Ovary (tissue), 9 donors: ENCODE measurements around the gene TPCN2. TPM values are rescaled to one million over a fixed set of nuclear protein-coding genes. Genes with fewer than 3 reads are reported as not detected.

Experiments used
- DNase-seq, 5 donors: peaks; one replicate each; pipeline ENCODE4 v3.0.0-alpha.2; 2019 to 2020
- H3K27ac ChIP-seq, 2 donors: fragments of 200-600 bp; one replicate each; pipeline versions ENCODE4 v1.5.1 to v1.8.0; 2019 to 2022
- H3K27me3 ChIP-seq: fragments of 200-600 bp; one replicate; pipeline ENCODE4 v1.8.0; 2022
- H3K36me3 ChIP-seq: fragments of 200-600 bp; sonication (generic); one replicate; pipeline ENCODE4 v1.5.1; 2019
- H3K4me1 ChIP-seq: one replicate; pipeline ENCODE4 v1.8.1; 2013; ENCODE audit warnings: mild to moderate bottlenecking, moderate library complexity; ENCODE audit not compliant: insufficient read depth
- H3K4me3 ChIP-seq: fragments of 200-600 bp; sonication (generic); one replicate; pipeline ENCODE4 v1.5.1; 2017
- H3K9me3 ChIP-seq, 2 donors: fragments of 200-600 bp in 1 of 2; sonication (generic) in 1 of 2; one replicate each; pipeline versions ENCODE4 v1.5.1 to v1.8.1; 2013 to 2019; ENCODE audit warnings: mild to moderate bottlenecking in 1 of 2, moderate library complexity in 1 of 2
- CTCF ChIP-seq, 3 donors: fragments of 450-650 bp in 2 of 3; fragments of 200-600 bp in 1 of 3; IDR thresholded peaks; one replicate each; pipeline versions ENCODE4 v1.5.1 to v1.8.0; 2016 to 2022; ENCODE audit warnings: antibody characterized with exemption in 3 of 3, mild to moderate bottlenecking in 1 of 3
- EP300 ChIP-seq: sonication (generic); formaldehyde crosslinking; IDR thresholded peaks from one replicate; pipeline ENCODE4 v1.6.1; 2017; ENCODE audit warnings: antibody characterized with exemption
- POLR2A ChIP-seq: fragments of 450-650 bp; IDR thresholded peaks from one replicate; pipeline ENCODE4 v1.6.1; 2017; ENCODE audit warnings: antibody characterized with exemption, mild to moderate bottlenecking, moderate library complexity
- WGBS, 3 donors: extraction: QIAGEN DNeasy Blood & Tissue Kit in 1 of 3; methylation state at CpG; one replicate each; pipeline versions ENCODE4 v1.1.5 to v1.1.7; 2013 to 2017; 5-methylcytosine and 5-hydroxymethylcytosine counted together
- intact Hi-C, 4 donors: fragments of 100-400 bp; cut with DNase I; formaldehyde crosslinking; loops; one replicate each; pipeline versions ENCODE4 v1.11.0 to v1.15.1; 2022 to 2023
- polyA plus RNA-seq, 2 donors: library from polyadenylated mRNA; stranded (reverse); fragments of 200-250 nt in 1 of 2; fragments of 350-450 nt in 1 of 2; fragmentation: Illumina TruSeq in 1 of 2; extraction: RNeasy Lipid Tissue Mini Kit (QIAGEN cat#74804) in 1 of 2; gene quantifications; one replicate each; pipeline ENCODE4 v1.2.3, GENCODE V29; 2013 to 2014
- total RNA-seq, 7 donors: library from RNA; depleted of rRNA in 2 of 7; stranded (reverse); fragments of >200 nt in 2 of 7; fragmentation: NEBNext Ultra II Directional in 3 of 7; extraction: Animal tissue kit (Norgen Biotek cat#: 25700) in 3 of 7; gene quantifications; one replicate each; pipeline versions ENCODE4 v1.1.0 to v1.2.4, GENCODE V29; 2016 to 2023
- donor health status: DM: no; HTN: no; CAD: no; lungs with moderate emphysema.
- donor health status: DM: no; HTN: no; CAD: no.
- donor health status: Bipolar disorder and iron deficiency.
- donor health status: DM: yes; HTN: yes; CAD: no.
- donor health status: DM: no; HTN: no; CAD: no.
- donor health status: DM: yes; HTN: yes; CAD: no.

The TPCN2 gene
- total and polyA plus RNA-seq, 9 donors = 6.5 to 35.7 (median 23.3) TPM

GRCh38 chr11:69119190-69119589, 70.5 kb downstream of the TPCN2 start:
- no peak for DNase-seq
- TF ChIP-seq EP300 (no peak), CTCF (IDR thresholded peaks at IDR 0.05) (no peak), POLR2A (no peak)
- no peaks in the 10 kb centered on the region for H3K4me1 ChIP-seq
- intact Hi-C loops = no loop called here
- no peaks in the 10 kb centered on the region for H3K36me3 ChIP-seq
- H3K9me3 ChIP-seq = no peaks in the 10 kb centered on the region
- no peak overlapping the region for H3K27ac ChIP-seq
- no peaks in the 10 kb centered on the region for H3K27me3 ChIP-seq
- no peak overlapping the region for H3K4me3 ChIP-seq
- 71 to 100% (median 100%) methylated on average over 2 of the region's 2 CpGs for WGBS, 3 donors

- DNase-seq = peak in 2 of 5 donors; percentile 12 to 16
- H3K27me3 ChIP-seq = no peaks in the 10 kb centered on the region
- no peaks in the 10 kb centered on the region for H3K4me1 ChIP-seq
- H3K36me3 ChIP-seq = no peaks in the 10 kb centered on the region
- no peak overlapping the region for H3K27ac ChIP-seq
- H3K9me3 ChIP-seq = no peaks in the 10 kb centered on the region
- TF ChIP-seq EP300 = no peak
- TF ChIP-seq POLR2A = no peak
- TF ChIP-seq CTCF (IDR thresholded peaks at IDR 0.05) = no peak
- intact Hi-C loops = no loop called here
- 90% methylated on average over 20 to 21 of the region's 21 CpGs for WGBS, 3 donors
- H3K4me3 ChIP-seq = no peak overlapping the region
Observed at GRCh38 chr11:69120096-69120875, 71.6 kb downstream of the TPCN2 start.

DNA sequence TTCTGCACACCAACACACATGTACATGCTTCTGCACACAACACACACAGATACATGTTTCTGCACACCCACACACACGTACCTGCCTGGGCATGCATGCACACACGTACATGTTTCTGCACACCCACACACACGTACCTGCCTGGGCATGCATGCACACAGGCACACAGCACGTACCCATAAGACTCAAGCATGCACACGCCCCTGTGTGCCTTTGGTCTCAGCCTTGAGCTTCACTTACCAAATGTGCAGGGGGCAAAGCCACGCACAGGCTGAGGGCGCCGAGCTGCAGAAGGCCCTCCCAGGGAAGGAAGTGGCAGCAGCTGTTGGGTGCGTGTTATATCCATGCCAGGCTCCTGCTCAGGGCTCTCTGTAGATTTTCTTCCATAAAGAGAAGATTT, 72.3 kb downstream of the TPCN2 start:
- Histone ChIP-seq H3K36me3 (no peaks in the 10 kb centered on the region), H3K4me3 (no peak overlapping the region), H3K27me3 (no peaks in the 10 kb centered on the region), H3K4me1 (no peaks in the 10 kb centered on the region), H3K27ac (no peak overlapping the region), H3K9me3 (no peaks in the 10 kb centered on the region)
- intact Hi-C loops = no loop called here
- 86 to 91% (median 90%) methylated on average over 9 of the region's 9 CpGs for WGBS, 3 donors
- TF ChIP-seq POLR2A = no peak
- TF ChIP-seq CTCF (IDR thresholded peaks at IDR 0.05) = no peak
- no peak for TF ChIP-seq EP300
- no peak for DNase-seq

DNA sequence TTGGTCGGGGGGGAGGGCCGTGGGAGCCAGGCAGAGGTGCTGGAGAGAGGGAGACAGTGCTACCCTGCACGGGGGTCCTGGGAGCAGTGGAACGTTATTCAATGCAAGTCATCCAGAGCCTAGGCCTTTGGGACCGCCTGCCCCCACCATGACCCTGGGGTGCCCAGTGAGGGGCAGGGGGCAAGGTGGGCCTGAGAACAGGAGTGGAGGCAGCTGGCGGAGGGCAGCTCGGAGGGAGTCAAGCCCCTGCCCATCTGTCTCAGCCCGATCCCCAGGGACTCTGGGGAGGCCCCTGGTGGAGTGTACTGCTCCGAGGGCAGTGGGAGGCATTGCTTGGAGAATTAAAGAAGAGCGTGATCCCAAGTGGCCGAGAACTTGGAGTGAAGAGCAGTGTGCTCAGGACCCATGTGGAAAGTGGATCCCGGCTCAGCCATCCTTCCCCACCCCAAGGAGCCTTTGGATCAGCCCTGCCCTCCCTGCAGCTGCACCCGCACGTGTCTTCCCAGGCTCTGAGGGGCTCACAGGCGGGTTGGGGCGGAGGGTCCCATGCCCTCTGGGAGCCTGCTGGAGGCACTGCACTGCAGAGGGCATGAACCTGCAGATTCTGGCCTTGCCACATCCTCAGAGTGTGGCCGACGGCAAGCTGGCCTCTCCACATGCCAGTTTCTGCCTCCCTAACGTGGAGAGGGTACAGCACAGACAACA, 73.0 kb downstream of the TPCN2 start:
- Histone ChIP-seq H3K4me1 (no peaks in the 10 kb centered on the region), H3K4me3 (no peak overlapping the region), H3K36me3 (no peaks in the 10 kb centered on the region), H3K9me3 (no peaks in the 10 kb centered on the region), H3K27ac (no peak overlapping the region), H3K27me3 (no peaks in the 10 kb centered on the region)
- peak in 2 of 5 donors; percentile 11 to 24 for DNase-seq
- TF ChIP-seq POLR2A (no peak), EP300 (no peak), CTCF (IDR thresholded peaks at IDR 0.05) (no peak)
- intact Hi-C loops = no loop called here
- 78 to 87% (median 84%) methylated on average over 19 of the region's 19 CpGs for WGBS, 3 donors
